WTC11 (cell line): ENCODE measurements around the gene PTK6. TPM values are rescaled to one million over a fixed set of nuclear protein-coding genes. Genes with fewer than 3 reads are reported as not detected.

Experiments used
- ATAC-seq: fragments of 200-7000 bp; cut with Tn5 transposase; 2 replicates; pipeline ENCODE4 v1.10.0; 2021; ENCODE audit warnings: mild to moderate bottlenecking, moderate library complexity
- CTCF ChIA-PET: fragments of 300-600 bp; sonication (Branson Sonifier 250); formaldehyde crosslinking; loops from one replicate; lab custom pipeline; 2021; ENCODE audit warnings: antibody characterized with exemption; lab: Charles Lee
- POLR2A ChIA-PET: fragments of 350-600 bp; sonication (Branson Sonifier 250); formaldehyde crosslinking; loops from one replicate; lab custom pipeline; 2021; ENCODE audit warnings: antibody characterized with exemption; lab: Charles Lee
- DNase-seq: peaks from one replicate; pipeline ENCODE4 v3.0.0; 2021; ENCODE audit warnings: low spot score
- H3K27ac Mint-ChIP-seq: 2 replicates; pipeline ENCODE4 v1.8.0; 2021; ENCODE audit warnings: mixed read lengths
- H3K27me3 Mint-ChIP-seq: 2 replicates; pipeline ENCODE4 v1.8.0; 2021; ENCODE audit warnings: low read depth, mild to moderate bottlenecking, moderate library complexity, mixed read lengths
- H3K36me3 Mint-ChIP-seq: 2 replicates; pipeline ENCODE4 v1.8.0; 2021; ENCODE audit warnings: mixed read lengths
- H3K4me1 Mint-ChIP-seq: 2 replicates; pipeline ENCODE4 v1.8.0; 2022; ENCODE audit warnings: mixed read lengths
- H3K4me3 Mint-ChIP-seq: 2 replicates; pipeline ENCODE4 v1.8.0; 2021; ENCODE audit warnings: mild to moderate bottlenecking, moderate library complexity, mixed read lengths
- H3K9me3 Mint-ChIP-seq: 2 replicates; pipeline ENCODE4 v1.8.0; 2021; ENCODE audit warnings: mixed read lengths
- ATF1 ChIP-seq: sonication (generic); formaldehyde crosslinking; IDR thresholded peaks from 2 replicates; pipeline ENCODE4 v1.8.1; 2023; ENCODE audit warnings: mild to moderate bottlenecking, moderate library complexity, missing genetic modification reagents
- GRHL2 ChIP-seq: fragments of 250-450 bp; sonication (Bioruptor Pico); IDR thresholded peaks from 2 replicates; pipeline ENCODE4 v1.8.0; 2022; ENCODE audit warnings: mild to moderate bottlenecking, moderate library complexity; ENCODE audit not compliant: insufficient replicate concordance, severe bottlenecking
- GTF2I ChIP-seq: fragments of 250-450 bp; sonication (Bioruptor Pico); conservative IDR thresholded peaks from 2 replicates; pipeline ENCODE4 v1.4.0; 2021; ENCODE audit warnings: mild to moderate bottlenecking
- IRF2 ChIP-seq: sonication (generic); formaldehyde crosslinking; IDR thresholded peaks from 2 replicates; pipeline ENCODE4 v1.8.0; 2022; ENCODE audit warnings: low read depth, missing genetic modification reagents, borderline replicate concordance
- NR2C2 ChIP-seq: sonication (generic); formaldehyde crosslinking; IDR thresholded peaks from 2 replicates; pipeline ENCODE4 v1.8.0; 2022; ENCODE audit warnings: mild to moderate bottlenecking, missing genetic modification reagents
- NR3C1 ChIP-seq: sonication (generic); formaldehyde crosslinking; conservative IDR thresholded peaks from 2 replicates; pipeline ENCODE4 v1.8.1; 2023; ENCODE audit warnings: low read depth, mild to moderate bottlenecking, missing genetic modification reagents
- SMAD3 ChIP-seq: sonication (generic); formaldehyde crosslinking; IDR thresholded peaks from 2 replicates; pipeline ENCODE4 v1.8.0; 2022; ENCODE audit warnings: missing genetic modification reagents, mild to moderate bottlenecking, borderline replicate concordance
- SP1 ChIP-seq: sonication (generic); formaldehyde crosslinking; conservative IDR thresholded peaks from 2 replicates; pipeline ENCODE4 v1.8.1; 2022; ENCODE audit warnings: missing genetic modification reagents
- ZNF121 ChIP-seq: sonication (generic); formaldehyde crosslinking; IDR thresholded peaks from 2 replicates; pipeline ENCODE4 v1.8.0; 2023; ENCODE audit warnings: missing genetic modification reagents
- ZNF219 ChIP-seq: sonication (generic); formaldehyde crosslinking; IDR thresholded peaks from 2 replicates; pipeline ENCODE4 v1.8.0; 2023; ENCODE audit warnings: missing genetic modification reagents, mild to moderate bottlenecking, borderline replicate concordance
- ZNF232 ChIP-seq: sonication (generic); formaldehyde crosslinking; IDR thresholded peaks from 2 replicates; pipeline ENCODE4 v1.8.0; 2022; ENCODE audit warnings: mild to moderate bottlenecking, missing genetic modification reagents
- ZNF263 ChIP-seq: sonication (generic); formaldehyde crosslinking; IDR thresholded peaks from 2 replicates; pipeline ENCODE4 v1.8.1; 2022; ENCODE audit warnings: low read depth, mild to moderate bottlenecking, moderate library complexity, missing genetic modification reagents
- ZNF317 ChIP-seq: sonication (generic); formaldehyde crosslinking; IDR thresholded peaks from 2 replicates; pipeline ENCODE4 v1.8.1; 2023; ENCODE audit warnings: low read depth, mild to moderate bottlenecking, moderate library complexity, missing genetic modification reagents, borderline replicate concordance
- ZNF671 ChIP-seq: fragments of 250-450 bp; sonication (Bioruptor Pico); IDR thresholded peaks from 2 replicates; pipeline ENCODE4 v1.8.0; 2021; ENCODE audit warnings: mild to moderate bottlenecking
- total RNA-seq: library from RNA; stranded (reverse); gene quantifications from 3 replicates; pipeline ENCODE4 v1.2.3, GENCODE V29; 2021
- TF ChIP-seq, protein P1 (sequence below): sonication (generic); formaldehyde crosslinking; IDR thresholded peaks from 2 replicates; pipeline ENCODE4 v1.8.0; 2022; ENCODE audit warnings: mild to moderate bottlenecking, missing genetic modification reagents
- TF ChIP-seq, protein P2 (sequence below): fragments of 250-450 bp; sonication (Bioruptor Pico); conservative IDR thresholded peaks from 2 replicates; pipeline ENCODE4 v1.9.0; 2021; ENCODE audit warnings: mild to moderate bottlenecking
- TF ChIP-seq, protein P3 (sequence below): sonication (generic); formaldehyde crosslinking; conservative IDR thresholded peaks from 2 replicates; pipeline ENCODE4 v1.8.1; 2022; ENCODE audit warnings: mild to moderate bottlenecking, missing genetic modification reagents
- TF ChIP-seq, protein P4 (sequence below): sonication (generic); formaldehyde crosslinking; IDR thresholded peaks from 2 replicates; pipeline ENCODE4 v1.8.1; 2022; ENCODE audit warnings: mild to moderate bottlenecking, missing genetic modification reagents, moderate library complexity, borderline replicate concordance
- TF ChIP-seq, protein P5 (sequence below): fragments of 250-450 bp; sonication (Bioruptor Pico); IDR thresholded peaks from 2 replicates; pipeline ENCODE4 v2.1.2; 2022; ENCODE audit warnings: mild to moderate bottlenecking, moderate library complexity
- TF ChIP-seq, protein P6 (sequence below): sonication (generic); formaldehyde crosslinking; IDR thresholded peaks from 2 replicates; pipeline ENCODE4 v1.8.0; 2022; ENCODE audit warnings: mild to moderate bottlenecking, missing genetic modification reagents
- TF ChIP-seq, protein P7 (sequence below): sonication (generic); formaldehyde crosslinking; IDR thresholded peaks from 2 replicates; pipeline ENCODE4 v1.8.1; 2023; ENCODE audit warnings: mild to moderate bottlenecking, moderate library complexity, missing genetic modification reagents
- TF ChIP-seq, protein P8 (sequence below): sonication (generic); formaldehyde crosslinking; conservative IDR thresholded peaks from 2 replicates; pipeline ENCODE4 v1.8.1; 2023; ENCODE audit warnings: mild to moderate bottlenecking, low read depth, missing genetic modification reagents, moderate library complexity

PTK6 gene
- total RNA-seq, 1 experiment from 2014 or later = 0.22 TPM

DNA sequence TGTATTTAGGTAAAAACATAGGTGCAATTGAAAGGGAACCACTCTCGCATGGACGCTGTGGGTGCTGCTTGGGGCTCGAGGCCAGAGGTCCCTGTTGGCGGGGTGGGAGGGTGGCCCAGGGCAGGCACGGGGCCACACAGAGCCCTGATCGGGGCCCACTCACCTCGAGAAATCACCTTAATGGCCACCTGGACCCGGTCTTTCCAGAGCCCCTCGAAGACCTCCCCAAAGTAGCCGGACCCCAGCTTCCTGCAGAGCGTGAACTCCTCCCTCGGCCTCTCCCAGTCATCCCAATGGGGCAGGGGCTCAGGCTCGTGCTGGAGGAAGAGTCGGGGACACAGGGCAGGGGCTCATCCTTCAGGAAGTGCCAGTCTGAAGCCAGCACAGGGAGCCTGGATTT is 3.8 kb downstream of the PTK6 start:
- no peaks in the 10 kb centered on the region for H3K9me3 Mint-ChIP-seq
- ChIA-PET CTCF (interaction anchor here (1.8 kb wide), 1 partner anchor 108 kb away, joined by 5 read pairs; no protein-coding TSS in a partner anchor), POLR2A (no interaction called here)
- TF ChIP-seq ZNF263 = no peak
- TF ChIP-seq NR2C2 (CRISPR knock-in tag) = no peak
- TF ChIP-seq, protein P1, sequence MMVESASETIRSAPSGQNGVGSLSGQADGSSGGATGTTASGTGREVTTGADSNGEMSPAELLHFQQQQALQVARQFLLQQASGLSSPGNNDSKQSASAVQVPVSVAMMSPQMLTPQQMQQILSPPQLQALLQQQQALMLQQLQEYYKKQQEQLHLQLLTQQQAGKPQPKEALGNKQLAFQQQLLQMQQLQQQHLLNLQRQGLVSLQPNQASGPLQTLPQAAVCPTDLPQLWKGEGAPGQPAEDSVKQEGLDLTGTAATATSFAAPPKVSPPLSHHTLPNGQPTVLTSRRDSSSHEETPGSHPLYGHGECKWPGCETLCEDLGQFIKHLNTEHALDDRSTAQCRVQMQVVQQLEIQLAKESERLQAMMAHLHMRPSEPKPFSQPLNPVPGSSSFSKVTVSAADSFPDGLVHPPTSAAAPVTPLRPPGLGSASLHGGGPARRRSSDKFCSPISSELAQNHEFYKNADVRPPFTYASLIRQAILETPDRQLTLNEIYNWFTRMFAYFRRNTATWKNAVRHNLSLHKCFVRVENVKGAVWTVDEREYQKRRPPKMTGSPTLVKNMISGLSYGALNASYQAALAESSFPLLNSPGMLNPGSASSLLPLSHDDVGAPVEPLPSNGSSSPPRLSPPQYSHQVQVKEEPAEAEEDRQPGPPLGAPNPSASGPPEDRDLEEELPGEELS (CRISPR knock-in tag) = no peak
- TF ChIP-seq, protein P2, sequence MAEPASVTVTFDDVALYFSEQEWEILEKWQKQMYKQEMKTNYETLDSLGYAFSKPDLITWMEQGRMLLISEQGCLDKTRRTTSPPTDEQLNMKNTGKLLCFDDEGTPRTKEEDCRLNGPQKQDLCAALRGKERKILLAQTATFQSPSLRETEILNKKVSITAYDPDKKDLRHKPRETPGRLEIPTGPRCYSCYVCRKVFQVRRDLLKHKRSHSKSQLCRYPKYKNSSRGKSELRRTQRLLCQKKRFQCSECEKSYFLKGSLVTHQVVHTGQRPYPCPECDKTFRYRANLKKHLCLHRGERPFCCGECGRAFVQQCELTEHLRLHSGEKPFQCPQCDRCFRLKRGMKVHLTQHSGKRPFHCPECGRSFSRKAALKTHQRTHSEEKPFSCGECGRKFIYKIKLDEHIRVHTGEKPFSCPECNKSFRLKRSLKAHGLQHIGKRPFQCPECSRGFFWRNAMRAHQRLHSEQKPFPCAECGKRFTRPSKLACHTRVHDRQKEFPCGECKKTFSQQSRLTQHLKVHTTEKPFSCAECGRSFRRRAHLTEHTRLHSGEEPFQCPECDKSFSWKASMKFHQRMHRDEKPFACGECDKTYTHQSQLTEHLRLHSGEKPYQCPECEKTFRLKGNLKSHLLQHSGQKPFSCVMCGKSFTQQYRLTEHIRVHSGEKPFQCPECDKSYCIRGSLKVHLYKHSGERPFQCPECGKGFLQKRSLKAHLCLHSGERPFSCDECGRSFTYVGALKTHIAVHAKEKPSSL (CRISPR knock-in tag) = no peak
- no peak for TF ChIP-seq GTF2I
- no peak for TF ChIP-seq IRF2
- TF ChIP-seq GRHL2 (CRISPR knock-in tag) = no peak
- no peak for TF ChIP-seq ZNF232 (CRISPR knock-in tag)
- TF ChIP-seq ZNF671 (CRISPR knock-in tag) = no peak
- no peak for TF ChIP-seq ZNF219 (CRISPR knock-in tag)
- no peaks in the 10 kb centered on the region for H3K36me3 Mint-ChIP-seq
- no peak overlapping the region for H3K27ac Mint-ChIP-seq
- H3K4me1 Mint-ChIP-seq = 0 out of 2 replicates have a peak, but pooled peaks cover 2% of the 10 kb centered on the region
- H3K27me3 Mint-ChIP-seq = no peaks in the 10 kb centered on the region
- DNase-seq = no peak
- no peak overlapping the region for H3K4me3 Mint-ChIP-seq
- ATAC-seq = no peak

DNA sequence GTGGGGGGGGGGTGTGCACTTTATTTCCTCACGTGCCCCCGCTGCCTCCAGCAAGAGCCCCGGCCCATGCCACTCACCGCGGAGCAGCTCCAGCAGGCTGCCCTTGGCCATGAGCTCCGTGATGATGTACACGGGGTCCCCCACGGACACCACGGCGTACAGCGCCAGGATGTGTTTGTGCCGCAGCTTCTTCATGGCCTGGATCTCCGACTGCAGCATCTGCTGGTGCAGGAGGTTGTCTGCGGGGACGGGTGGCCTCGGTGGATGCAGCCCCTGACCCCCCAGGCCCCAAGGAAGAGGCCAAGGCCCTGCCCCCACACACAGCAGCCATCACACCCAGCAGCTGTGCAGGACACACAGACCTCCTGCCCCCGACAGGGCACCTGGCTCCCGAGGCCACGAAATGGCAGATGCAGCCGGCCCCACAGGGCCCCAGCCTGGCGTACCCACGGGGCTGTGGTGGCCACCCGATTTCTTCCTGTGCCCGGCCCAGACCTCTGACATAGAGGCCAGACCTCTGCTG is 4.7 kb downstream of the PTK6 start:
- Mint-ChIP-seq H3K4me3 (no peak overlapping the region), H3K27ac (no peak overlapping the region), H3K27me3 (no peaks in the 10 kb centered on the region), H3K4me1 (0 out of 2 replicates have a peak, but pooled peaks cover 2% of the 10 kb centered on the region), H3K9me3 (no peaks in the 10 kb centered on the region), H3K36me3 (no peaks in the 10 kb centered on the region)
- CTCF ChIA-PET = no interaction called here
- POLR2A ChIA-PET = no interaction called here
- ATAC-seq (no peak), DNase-seq (no peak)
- no peak for TF ChIP-seq GRHL2 (CRISPR knock-in tag)
- TF ChIP-seq ATF1 (CRISPR knock-in tag) = no peak
- TF ChIP-seq, protein P3, sequence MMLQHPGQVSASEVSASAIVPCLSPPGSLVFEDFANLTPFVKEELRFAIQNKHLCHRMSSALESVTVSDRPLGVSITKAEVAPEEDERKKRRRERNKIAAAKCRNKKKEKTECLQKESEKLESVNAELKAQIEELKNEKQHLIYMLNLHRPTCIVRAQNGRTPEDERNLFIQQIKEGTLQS = no peak
- TF ChIP-seq SP1 (CRISPR knock-in tag) = no peak
- TF ChIP-seq, protein P4, sequence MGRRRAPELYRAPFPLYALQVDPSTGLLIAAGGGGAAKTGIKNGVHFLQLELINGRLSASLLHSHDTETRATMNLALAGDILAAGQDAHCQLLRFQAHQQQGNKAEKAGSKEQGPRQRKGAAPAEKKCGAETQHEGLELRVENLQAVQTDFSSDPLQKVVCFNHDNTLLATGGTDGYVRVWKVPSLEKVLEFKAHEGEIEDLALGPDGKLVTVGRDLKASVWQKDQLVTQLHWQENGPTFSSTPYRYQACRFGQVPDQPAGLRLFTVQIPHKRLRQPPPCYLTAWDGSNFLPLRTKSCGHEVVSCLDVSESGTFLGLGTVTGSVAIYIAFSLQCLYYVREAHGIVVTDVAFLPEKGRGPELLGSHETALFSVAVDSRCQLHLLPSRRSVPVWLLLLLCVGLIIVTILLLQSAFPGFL (CRISPR knock-in tag) = no peak
- no peak for TF ChIP-seq ZNF317 (CRISPR knock-in tag)
- no peak for TF ChIP-seq ZNF232 (CRISPR knock-in tag)
- no peak for TF ChIP-seq SMAD3 (CRISPR knock-in tag)
- TF ChIP-seq, protein P5, sequence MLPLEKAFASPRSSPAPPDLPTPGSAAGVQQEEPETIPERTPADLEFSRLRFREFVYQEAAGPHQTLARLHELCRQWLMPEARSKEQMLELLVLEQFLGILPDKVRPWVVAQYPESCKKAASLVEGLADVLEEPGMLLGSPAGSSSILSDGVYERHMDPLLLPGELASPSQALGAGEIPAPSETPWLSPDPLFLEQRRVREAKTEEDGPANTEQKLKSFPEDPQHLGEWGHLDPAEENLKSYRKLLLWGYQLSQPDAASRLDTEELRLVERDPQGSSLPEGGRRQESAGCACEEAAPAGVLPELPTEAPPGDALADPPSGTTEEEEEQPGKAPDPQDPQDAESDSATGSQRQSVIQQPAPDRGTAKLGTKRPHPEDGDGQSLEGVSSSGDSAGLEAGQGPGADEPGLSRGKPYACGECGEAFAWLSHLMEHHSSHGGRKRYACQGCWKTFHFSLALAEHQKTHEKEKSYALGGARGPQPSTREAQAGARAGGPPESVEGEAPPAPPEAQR (CRISPR knock-in tag) = no peak
- TF ChIP-seq, protein P6, sequence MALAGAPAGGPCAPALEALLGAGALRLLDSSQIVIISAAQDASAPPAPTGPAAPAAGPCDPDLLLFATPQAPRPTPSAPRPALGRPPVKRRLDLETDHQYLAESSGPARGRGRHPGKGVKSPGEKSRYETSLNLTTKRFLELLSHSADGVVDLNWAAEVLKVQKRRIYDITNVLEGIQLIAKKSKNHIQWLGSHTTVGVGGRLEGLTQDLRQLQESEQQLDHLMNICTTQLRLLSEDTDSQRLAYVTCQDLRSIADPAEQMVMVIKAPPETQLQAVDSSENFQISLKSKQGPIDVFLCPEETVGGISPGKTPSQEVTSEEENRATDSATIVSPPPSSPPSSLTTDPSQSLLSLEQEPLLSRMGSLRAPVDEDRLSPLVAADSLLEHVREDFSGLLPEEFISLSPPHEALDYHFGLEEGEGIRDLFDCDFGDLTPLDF = no peak
- TF ChIP-seq, protein P7, sequence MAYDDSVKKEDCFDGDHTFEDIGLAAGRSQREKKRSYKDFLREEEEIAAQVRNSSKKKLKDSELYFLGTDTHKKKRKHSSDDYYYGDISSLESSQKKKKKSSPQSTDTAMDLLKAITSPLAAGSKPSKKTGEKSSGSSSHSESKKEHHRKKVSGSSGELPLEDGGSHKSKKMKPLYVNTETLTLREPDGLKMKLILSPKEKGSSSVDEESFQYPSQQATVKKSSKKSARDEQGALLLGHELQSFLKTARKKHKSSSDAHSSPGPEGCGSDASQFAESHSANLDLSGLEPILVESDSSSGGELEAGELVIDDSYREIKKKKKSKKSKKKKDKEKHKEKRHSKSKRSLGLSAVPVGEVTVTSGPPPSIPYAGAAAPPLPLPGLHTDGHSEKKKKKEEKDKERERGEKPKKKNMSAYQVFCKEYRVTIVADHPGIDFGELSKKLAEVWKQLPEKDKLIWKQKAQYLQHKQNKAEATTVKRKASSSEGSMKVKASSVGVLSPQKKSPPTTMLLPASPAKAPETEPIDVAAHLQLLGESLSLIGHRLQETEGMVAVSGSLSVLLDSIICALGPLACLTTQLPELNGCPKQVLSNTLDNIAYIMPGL (CRISPR knock-in tag) = no peak
- TF ChIP-seq ZNF121 (CRISPR knock-in tag) = no peak
- TF ChIP-seq NR3C1 (CRISPR knock-in tag) = no peak
- TF ChIP-seq, protein P8, sequence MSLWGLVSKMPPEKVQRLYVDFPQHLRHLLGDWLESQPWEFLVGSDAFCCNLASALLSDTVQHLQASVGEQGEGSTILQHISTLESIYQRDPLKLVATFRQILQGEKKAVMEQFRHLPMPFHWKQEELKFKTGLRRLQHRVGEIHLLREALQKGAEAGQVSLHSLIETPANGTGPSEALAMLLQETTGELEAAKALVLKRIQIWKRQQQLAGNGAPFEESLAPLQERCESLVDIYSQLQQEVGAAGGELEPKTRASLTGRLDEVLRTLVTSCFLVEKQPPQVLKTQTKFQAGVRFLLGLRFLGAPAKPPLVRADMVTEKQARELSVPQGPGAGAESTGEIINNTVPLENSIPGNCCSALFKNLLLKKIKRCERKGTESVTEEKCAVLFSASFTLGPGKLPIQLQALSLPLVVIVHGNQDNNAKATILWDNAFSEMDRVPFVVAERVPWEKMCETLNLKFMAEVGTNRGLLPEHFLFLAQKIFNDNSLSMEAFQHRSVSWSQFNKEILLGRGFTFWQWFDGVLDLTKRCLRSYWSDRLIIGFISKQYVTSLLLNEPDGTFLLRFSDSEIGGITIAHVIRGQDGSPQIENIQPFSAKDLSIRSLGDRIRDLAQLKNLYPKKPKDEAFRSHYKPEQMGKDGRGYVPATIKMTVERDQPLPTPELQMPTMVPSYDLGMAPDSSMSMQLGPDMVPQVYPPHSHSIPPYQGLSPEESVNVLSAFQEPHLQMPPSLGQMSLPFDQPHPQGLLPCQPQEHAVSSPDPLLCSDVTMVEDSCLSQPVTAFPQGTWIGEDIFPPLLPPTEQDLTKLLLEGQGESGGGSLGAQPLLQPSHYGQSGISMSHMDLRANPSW (CRISPR knock-in tag) = no peak
